Mesenchymal stem cell (in vitro differentiated cells and primary cell): ENCODE data around the gene DPY19L2.
"Not testable (repeated sequence)": the region's sequence is repeated elsewhere in the genome, so short reads cannot be mapped to it uniquely, and the experiment has no call there.

Source experiments
- DNase-seq: peaks from one replicate; pipeline ENCODE4 v3.0.0-alpha.2; 2013
- H2AFZ ChIP-seq: one replicate; pipeline ENCODE4 v1.6.1; 2013; ENCODE audit warnings: low read depth, mild to moderate bottlenecking, control low read depth, inconsistent platforms, low read length, moderate library complexity
- H2AK5ac ChIP-seq: 2 replicates; pipeline ENCODE4 v1.6.1; 2013; ENCODE audit warnings: low read length, moderate library complexity, mild to moderate bottlenecking, inconsistent platforms; ENCODE audit not compliant: severe bottlenecking
- H2BK120ac ChIP-seq: one replicate; pipeline ENCODE4 v1.6.1; 2013; ENCODE audit warnings: low read depth, mild to moderate bottlenecking, inconsistent platforms, low read length, moderate library complexity
- H2BK12ac ChIP-seq, 2 experiments: one replicate each; pipeline ENCODE4 v1.6.1; 2013; ENCODE audit warnings: inconsistent platforms in 2 of 2, low read length in 2 of 2, mild to moderate bottlenecking in 2 of 2, moderate library complexity in 2 of 2, control low read depth in 1 of 2
- H2BK15ac ChIP-seq: one replicate; pipeline ENCODE4 v1.6.1; 2013; ENCODE audit warnings: mild to moderate bottlenecking, low read depth, inconsistent platforms; ENCODE audit not compliant: poor library complexity, severe bottlenecking
- H2BK5ac ChIP-seq: 2 replicates; pipeline ENCODE4 v1.6.1; 2013; ENCODE audit warnings: low read depth, mild to moderate bottlenecking, low read length, control low read depth, inconsistent platforms; ENCODE audit not compliant: poor library complexity, severe bottlenecking
- H3K14ac ChIP-seq, 2 experiments: one replicate each; pipeline ENCODE4 v1.6.1; 2013; ENCODE audit warnings: inconsistent platforms in 2 of 2, low read length in 2 of 2, control low read depth in 1 of 2, mild to moderate bottlenecking in 1 of 2, moderate library complexity in 1 of 2
- H3K18ac ChIP-seq, 2 experiments: one replicate each; pipeline ENCODE4 v1.6.1; 2013; ENCODE audit warnings: inconsistent platforms in 2 of 2, low read length in 2 of 2, control low read depth in 1 of 2, low read depth in 1 of 2, mild to moderate bottlenecking in 1 of 2
- H3K23ac ChIP-seq, 2 experiments: one replicate each; pipeline ENCODE4 v1.6.1; 2013; ENCODE audit warnings: inconsistent platforms in 2 of 2, low read length in 2 of 2, mild to moderate bottlenecking in 2 of 2, moderate library complexity in 2 of 2, control low read depth in 1 of 2
- H3K27ac ChIP-seq: 2 replicates; pipeline ENCODE4 v1.5.1; 2013; ENCODE audit warnings: mild to moderate bottlenecking, moderate library complexity, low read length, control low read depth, inconsistent platforms; ENCODE audit not compliant: poor library complexity, severe bottlenecking
- H3K27me3 ChIP-seq, 2 experiments: 2 replicates each; pipeline versions ENCODE4 v1.6.1 to v1.7.0; 2013; ENCODE audit warnings: low read length in 2 of 2, mild to moderate bottlenecking in 2 of 2, moderate library complexity in 2 of 2, control low read depth in 1 of 2, inconsistent platforms in 1 of 2; ENCODE audit not compliant: control insufficient read depth in 1 of 2, insufficient read depth in 1 of 2
- H3K36me3 ChIP-seq, 2 experiments: 2 replicates each; pipeline versions ENCODE4 v1.6.1 to v1.7.0; 2013; ENCODE audit warnings: low read length in 2 of 2, control low read depth in 1 of 2, inconsistent platforms in 1 of 2, low read depth in 1 of 2, mild to moderate bottlenecking in 1 of 2; ENCODE audit not compliant: insufficient read depth in 2 of 2, control insufficient read depth in 1 of 2
- H3K4ac ChIP-seq, 2 experiments: one replicate each; pipeline ENCODE4 v1.6.1; 2013; ENCODE audit warnings: inconsistent platforms in 2 of 2, low read length in 2 of 2, mild to moderate bottlenecking in 2 of 2, moderate library complexity in 2 of 2, control low read depth in 1 of 2, low read depth in 1 of 2
- H3K4me1 ChIP-seq: 2 replicates; pipeline ENCODE4 v1.6.1; 2013; ENCODE audit warnings: low read depth, low read length, control low read depth; ENCODE audit not compliant: control insufficient read depth, insufficient read depth
- H3K4me2 ChIP-seq: 2 replicates; pipeline ENCODE4 v1.6.1; 2013; ENCODE audit warnings: low read length, mild to moderate bottlenecking, inconsistent platforms; ENCODE audit not compliant: poor library complexity, severe bottlenecking
- H3K4me3 ChIP-seq, 2 experiments: 2 replicates each; pipeline versions ENCODE4 v1.5.1 to v1.7.0; 2013; ENCODE audit warnings: low read length in 2 of 2, mild to moderate bottlenecking in 2 of 2, control low read depth in 1 of 2, low read depth in 1 of 2; ENCODE audit not compliant: insufficient read depth in 1 of 2
- H3K79me1 ChIP-seq: replicated peaks from 2 replicates; pipeline ENCODE4 v1.6.1; 2013; ENCODE audit warnings: mild to moderate bottlenecking, control low read depth, low read length, inconsistent platforms; ENCODE audit not compliant: poor library complexity, severe bottlenecking
- H3K9ac ChIP-seq: 2 replicates; pipeline ENCODE4 v1.7.0; 2013; ENCODE audit warnings: mild to moderate bottlenecking, low read length, moderate library complexity
- H3K9me3 ChIP-seq: 2 replicates; pipeline ENCODE4 v1.7.0; 2013; ENCODE audit warnings: mild to moderate bottlenecking, low read length; ENCODE audit not compliant: control insufficient read depth
- H4K8ac ChIP-seq: one replicate; pipeline ENCODE4 v1.6.1; 2013; ENCODE audit warnings: inconsistent platforms, mild to moderate bottlenecking, low read length, moderate library complexity
- H4K91ac ChIP-seq: one replicate; pipeline ENCODE4 v1.6.1; 2013; ENCODE audit warnings: mild to moderate bottlenecking, low read length, inconsistent platforms
- WGBS: methylation state at CpG from one replicate; pipeline ENCODE4 v1.1.7; 2013; ENCODE audit warnings: mixed read lengths; 5-methylcytosine and 5-hydroxymethylcytosine counted together

The DPY19L2 gene

DNA sequence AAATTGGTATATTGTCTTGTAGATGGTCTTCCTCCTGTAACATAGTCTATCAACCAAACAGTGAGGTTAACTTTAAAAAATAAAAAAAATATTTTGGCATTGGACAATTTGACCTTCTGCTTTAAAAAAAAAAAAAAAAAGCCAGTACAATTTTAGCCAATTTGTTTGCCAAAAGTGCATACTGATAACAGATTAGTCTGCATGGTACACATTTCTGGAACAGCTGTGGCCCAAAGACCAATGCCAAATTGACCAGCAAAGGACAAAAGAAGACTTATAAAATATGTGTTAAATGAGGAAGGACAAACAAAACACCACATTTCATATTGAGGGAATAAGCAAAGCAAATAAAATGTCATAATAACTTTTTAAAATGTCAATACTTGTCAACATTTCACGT lies 20.8 kb upstream of the DPY19L2 start:
- not testable (repeated sequence) for H3K23ac ChIP-seq, H2BK5ac ChIP-seq, H3K9me3 ChIP-seq, H3K14ac ChIP-seq, H3K18ac ChIP-seq, H3K4me2 ChIP-seq, H3K4ac ChIP-seq, H3K27ac ChIP-seq, H3K79me1 ChIP-seq, H3K36me3 ChIP-seq, H4K8ac ChIP-seq, H3K27me3 ChIP-seq, H2BK12ac ChIP-seq, H3K9ac ChIP-seq, H2BK120ac ChIP-seq, H2AK5ac ChIP-seq, H3K4me1 ChIP-seq, H2AFZ ChIP-seq, H3K4me3 ChIP-seq, H4K91ac ChIP-seq, DNase-seq, H2BK15ac ChIP-seq
- WGBS = no CpG with 5 or more reads among the region's 1 CpG

DNA sequence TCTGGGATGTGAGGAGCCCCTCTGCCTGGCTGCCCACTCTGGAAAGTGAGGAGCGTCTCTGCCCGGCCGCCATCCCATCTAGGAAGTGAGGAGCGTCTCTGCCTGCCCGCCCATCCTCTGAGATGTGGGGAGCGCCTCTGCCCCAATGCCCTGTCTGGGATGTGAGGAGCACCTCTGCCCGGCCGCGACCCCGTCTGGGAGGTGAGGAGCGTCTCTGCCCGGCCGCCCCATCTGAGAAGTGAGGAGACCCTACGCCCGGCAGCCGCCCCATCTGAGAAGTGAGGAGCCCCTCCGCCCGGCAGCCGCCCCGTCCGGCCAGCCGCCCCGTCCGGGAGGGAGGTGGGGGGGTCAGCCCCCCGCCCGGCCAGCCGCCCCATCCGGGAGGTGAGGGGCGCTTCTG lies 18.3 kb upstream of the DPY19L2 start:
- not testable (repeated sequence) for H3K79me1 ChIP-seq
- 98% methylated on average over 28 of the region's 29 CpGs for WGBS

DNA sequence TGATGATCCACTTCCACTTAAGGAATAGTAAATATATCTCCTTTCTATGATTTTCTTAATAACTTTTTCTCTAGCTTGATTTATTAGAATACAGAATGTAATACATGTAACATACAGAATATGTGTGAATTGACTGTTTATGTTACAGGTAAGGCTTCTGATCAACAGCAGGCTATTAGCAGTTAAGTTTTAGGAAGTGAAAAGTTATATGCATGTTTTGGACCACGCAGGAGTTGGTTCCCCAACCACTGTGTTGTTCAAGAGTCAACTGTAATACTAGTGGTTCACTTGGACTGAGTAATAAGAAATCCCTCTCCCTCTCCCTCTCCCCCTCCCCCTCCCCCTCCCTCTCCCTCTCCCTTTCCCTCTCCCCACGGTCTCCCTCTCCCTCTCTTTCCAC lies 17.5 kb upstream of the DPY19L2 start:
- not testable (repeated sequence) for H2BK5ac ChIP-seq, H3K79me1 ChIP-seq, H3K14ac ChIP-seq, H4K8ac ChIP-seq, H2BK12ac ChIP-seq, H3K27me3 ChIP-seq, H3K9ac ChIP-seq, H3K4me1 ChIP-seq, H3K23ac ChIP-seq, H3K18ac ChIP-seq, H3K4me3 ChIP-seq, H2AFZ ChIP-seq, DNase-seq, H3K36me3 ChIP-seq, H3K4ac ChIP-seq, H4K91ac ChIP-seq, H2BK120ac ChIP-seq, H3K9me3 ChIP-seq, H2AK5ac ChIP-seq, H3K4me2 ChIP-seq, H2BK15ac ChIP-seq, H3K27ac ChIP-seq
- 100% methylated on average over 1 of the region's 2 CpGs for WGBS

More for the DNA sequence above, 18.3 kb upstream of the DPY19L2 start:
- H2BK15ac ChIP-seq, H2BK5ac ChIP-seq, H2AFZ ChIP-seq, DNase-seq, H3K4me1 ChIP-seq, H4K91ac ChIP-seq, H2BK12ac ChIP-seq, H3K27me3 ChIP-seq, H3K4ac ChIP-seq, H2AK5ac ChIP-seq, H3K23ac ChIP-seq, H3K14ac ChIP-seq, H3K4me3 ChIP-seq, H3K18ac ChIP-seq, H3K4me2 ChIP-seq, H3K9me3 ChIP-seq, H2BK120ac ChIP-seq, H3K9ac ChIP-seq, H3K27ac ChIP-seq, H4K8ac ChIP-seq, H3K36me3 ChIP-seq: not testable (repeated sequence)

DNA sequence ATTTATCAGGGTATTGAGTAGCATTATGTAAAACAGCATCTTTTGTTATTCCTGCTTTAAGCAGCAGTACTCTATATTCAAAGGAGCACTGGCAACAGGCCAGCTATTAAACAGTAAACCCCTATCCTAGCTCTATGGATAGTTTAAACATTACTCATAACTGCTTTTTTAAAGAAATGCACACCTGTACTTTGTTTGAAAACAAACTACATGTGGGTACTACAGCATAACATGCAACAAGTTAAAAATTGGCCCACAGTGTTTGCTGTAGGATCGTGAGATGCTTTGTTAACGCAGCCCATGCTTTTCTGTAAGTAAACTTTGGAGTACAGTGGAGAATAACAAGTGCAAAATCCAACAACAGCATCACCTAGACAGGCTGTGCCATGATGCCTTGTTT lies 14.3 kb upstream of the DPY19L2 start:
- WGBS = 94% methylated on average over 2 of the region's 2 CpGs
- H2BK5ac ChIP-seq = not testable (repeated sequence)

More for the DNA sequence above, 14.3 kb upstream of the DPY19L2 start:
- H3K9me3 ChIP-seq, H2BK120ac ChIP-seq, H3K79me1 ChIP-seq, H3K9ac ChIP-seq, H2BK15ac ChIP-seq, H3K23ac ChIP-seq, H3K27me3 ChIP-seq, H2BK12ac ChIP-seq, H3K36me3 ChIP-seq, H3K4me3 ChIP-seq, H2AFZ ChIP-seq, H3K4ac ChIP-seq, H3K18ac ChIP-seq, H3K4me2 ChIP-seq, H3K14ac ChIP-seq, H3K27ac ChIP-seq, H4K91ac ChIP-seq, H3K4me1 ChIP-seq, H4K8ac ChIP-seq, H2AK5ac ChIP-seq, DNase-seq: not testable (repeated sequence)
